Adipocyte (in vitro differentiated cells): ENCODE measurements around the gene A2ML1.
A peak's percentile ranks its signal among the peaks of the same experiment; 100 is the strongest.
"Not testable (repeated sequence)": the region's sequence is repeated elsewhere in the genome, so short reads cannot be mapped to it uniquely, and the experiment has no call there.

Experiments
- DNase-seq: peaks from one replicate; pipeline ENCODE4 v3.0.0-alpha.2; 2015; ENCODE audit warnings: low read depth
- H3K27me3 ChIP-seq: replicated peaks from 2 replicates; pipeline ENCODE4 v1.7.0; 2013; ENCODE audit warnings: mild to moderate bottlenecking, low read length, moderate library complexity; ENCODE audit not compliant: control insufficient read depth, insufficient read depth
- H3K36me3 ChIP-seq: 2 replicates; pipeline ENCODE4 v1.7.0; 2013; ENCODE audit warnings: low read length, mild to moderate bottlenecking, moderate library complexity; ENCODE audit not compliant: control insufficient read depth, insufficient read depth, severe bottlenecking
- H3K4me1 ChIP-seq: 2 replicates; pipeline ENCODE4 v1.7.0; 2013; ENCODE audit warnings: mild to moderate bottlenecking, low read length, moderate library complexity; ENCODE audit not compliant: control insufficient read depth, insufficient read depth
- H3K4me3 ChIP-seq: 2 replicates; pipeline ENCODE4 v1.7.0; 2013; ENCODE audit warnings: mild to moderate bottlenecking, low read length, moderate library complexity
- H3K9ac ChIP-seq: 2 replicates; pipeline ENCODE4 v1.7.0; 2013; ENCODE audit warnings: mild to moderate bottlenecking, low read length, moderate library complexity
- H3K9me3 ChIP-seq: 2 replicates; pipeline ENCODE4 v1.7.0; 2013; ENCODE audit warnings: mild to moderate bottlenecking, low read length, moderate library complexity; ENCODE audit not compliant: control insufficient read depth

The A2ML1 gene

DNA sequence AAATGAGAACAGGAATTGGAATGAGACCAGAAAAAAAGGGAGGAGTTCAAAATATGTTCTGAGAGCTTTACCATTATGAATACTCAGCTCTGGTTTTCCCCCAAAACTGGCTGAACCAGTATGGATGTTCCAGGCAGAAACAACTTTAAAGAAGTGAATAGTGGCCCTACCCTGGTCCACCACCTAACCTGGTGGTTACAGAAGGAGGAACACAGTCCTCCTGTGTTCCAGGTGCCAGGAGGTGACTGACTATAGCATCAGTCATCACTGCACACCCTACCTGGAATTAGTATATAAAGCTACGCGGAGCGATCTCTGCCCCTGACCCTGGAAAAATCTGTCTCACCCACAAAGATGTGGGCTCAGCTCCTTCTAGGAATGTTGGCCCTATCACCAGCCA lies at the start of gene A2ML1:
Gene A2ML1, plus strand, starts transcription at position 324 of the 400 bp plus-strand sequence. Its CDS starts 31 bp downstream, at position 355.
- Histone ChIP-seq H3K9ac (no peak within 1 kb of the TSS), H3K27me3 (no peaks in the 10 kb centered on the region), H3K9me3 (peaks cover 5% of the 10 kb centered on the region), H3K4me3 (no peak within 1 kb of the TSS), H3K4me1 (no peaks in the 10 kb centered on the region), H3K36me3 (no peaks in the 10 kb centered on the region)
- DNase-seq = no peak

DNA sequence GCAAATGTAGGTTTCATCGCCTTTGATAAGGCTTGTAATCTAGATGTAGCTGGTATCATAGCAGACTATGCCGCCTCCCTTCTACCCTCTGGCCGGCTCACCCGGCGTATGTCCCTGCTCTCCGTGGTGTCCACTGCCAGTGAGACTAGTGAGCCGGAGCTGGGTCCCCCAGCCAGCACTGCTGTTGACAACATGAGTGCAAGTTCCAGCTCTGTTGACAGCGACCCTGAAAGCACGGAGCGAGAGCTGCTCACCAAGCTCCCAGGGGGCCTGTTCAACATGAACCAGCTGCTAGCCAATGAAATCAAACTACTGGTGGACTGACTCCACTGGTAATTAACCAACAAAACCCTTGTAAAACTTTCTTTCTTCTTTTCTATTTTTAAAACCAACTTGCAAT lies 49.0 kb upstream of the A2ML1 start:
- H3K4me1 ChIP-seq = no peaks in the 10 kb centered on the region
- no peak overlapping the region for H3K4me3 ChIP-seq
- H3K9ac ChIP-seq = no peak overlapping the region
- no peak for DNase-seq
- no peaks in the 10 kb centered on the region for H3K27me3 ChIP-seq
- H3K36me3 ChIP-seq = peaks cover 12% of the 10 kb centered on the region
- no peaks in the 10 kb centered on the region for H3K9me3 ChIP-seq

DNA sequence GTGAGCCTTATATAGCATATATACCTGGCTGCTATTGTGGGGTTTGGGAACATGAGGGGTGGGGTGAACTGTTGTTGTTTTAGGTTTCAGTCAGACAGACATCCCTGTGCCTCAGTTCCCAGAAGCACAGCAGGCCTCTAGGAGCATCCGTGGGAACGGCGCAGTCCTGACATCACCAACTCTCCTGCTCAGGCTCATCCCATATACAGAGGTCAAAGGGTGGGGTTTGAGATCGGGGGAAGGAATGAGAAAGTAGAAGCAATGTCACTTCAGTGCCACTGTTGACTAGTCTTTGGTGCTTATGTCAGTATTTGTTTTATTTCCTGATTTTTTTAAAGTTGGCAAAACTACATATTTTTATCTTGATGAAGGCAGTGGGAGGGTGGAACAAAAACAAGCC lies 43.1 kb upstream of the A2ML1 start:
- Histone ChIP-seq H3K27me3 (no peaks in the 10 kb centered on the region), H3K4me3 (no peak overlapping the region), H3K9me3 (no peaks in the 10 kb centered on the region), H3K36me3 (peaks cover 11% of the 10 kb centered on the region), H3K4me1 (no peaks in the 10 kb centered on the region), H3K9ac (no peak overlapping the region)
- no peak for DNase-seq

DNA sequence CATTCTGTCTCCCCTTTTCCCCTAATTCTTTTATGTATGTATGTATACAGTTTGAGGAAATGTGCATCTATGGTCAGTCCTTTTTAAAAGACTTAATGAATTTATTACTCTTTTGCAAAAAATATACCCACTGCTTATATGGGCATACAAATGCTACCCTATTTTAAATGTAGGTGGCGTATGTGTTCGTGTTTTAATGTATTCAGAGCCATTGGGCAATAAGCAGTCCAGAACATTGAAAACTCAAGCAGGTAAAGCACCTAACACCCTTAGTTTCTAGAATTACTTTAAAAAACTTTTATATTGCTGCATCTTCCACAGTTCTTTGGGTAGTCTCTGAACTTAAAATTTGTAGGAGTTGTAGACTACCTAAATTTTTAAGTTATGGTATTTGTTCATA lies 42.6 kb upstream of the A2ML1 start:
- DNase-seq = no peak
- Histone ChIP-seq H3K9me3 (no peaks in the 10 kb centered on the region), H3K9ac (no peak overlapping the region), H3K4me1 (no peaks in the 10 kb centered on the region), H3K4me3 (no peak overlapping the region), H3K36me3 (peaks cover 11% of the 10 kb centered on the region), H3K27me3 (no peaks in the 10 kb centered on the region)

DNA sequence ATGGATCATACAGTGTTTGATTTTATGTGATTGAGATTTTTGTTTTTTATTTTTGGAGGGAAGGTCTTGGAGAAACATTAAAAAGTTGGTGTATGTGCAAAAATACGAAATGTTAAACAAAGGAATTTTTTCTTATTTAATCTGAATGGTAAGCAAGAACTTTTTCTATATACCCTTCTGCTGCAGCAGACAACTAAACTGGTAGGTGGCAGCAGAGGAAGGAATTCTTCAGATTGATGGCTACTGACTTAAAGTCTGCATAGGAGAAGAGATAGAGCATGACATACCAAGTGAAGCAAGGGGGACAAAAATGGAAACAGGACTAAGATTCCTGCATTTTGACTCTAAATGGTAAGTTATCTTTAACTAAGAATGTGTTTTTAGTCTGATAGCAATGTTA lies 42.0 kb upstream of the A2ML1 start:
- Histone ChIP-seq H3K4me1 (no peaks in the 10 kb centered on the region), H3K9ac (no peak overlapping the region), H3K36me3 (peaks cover 11% of the 10 kb centered on the region), H3K27me3 (no peaks in the 10 kb centered on the region), H3K4me3 (no peak overlapping the region), H3K9me3 (no peaks in the 10 kb centered on the region)
- peak; percentile 56 for DNase-seq

DNA sequence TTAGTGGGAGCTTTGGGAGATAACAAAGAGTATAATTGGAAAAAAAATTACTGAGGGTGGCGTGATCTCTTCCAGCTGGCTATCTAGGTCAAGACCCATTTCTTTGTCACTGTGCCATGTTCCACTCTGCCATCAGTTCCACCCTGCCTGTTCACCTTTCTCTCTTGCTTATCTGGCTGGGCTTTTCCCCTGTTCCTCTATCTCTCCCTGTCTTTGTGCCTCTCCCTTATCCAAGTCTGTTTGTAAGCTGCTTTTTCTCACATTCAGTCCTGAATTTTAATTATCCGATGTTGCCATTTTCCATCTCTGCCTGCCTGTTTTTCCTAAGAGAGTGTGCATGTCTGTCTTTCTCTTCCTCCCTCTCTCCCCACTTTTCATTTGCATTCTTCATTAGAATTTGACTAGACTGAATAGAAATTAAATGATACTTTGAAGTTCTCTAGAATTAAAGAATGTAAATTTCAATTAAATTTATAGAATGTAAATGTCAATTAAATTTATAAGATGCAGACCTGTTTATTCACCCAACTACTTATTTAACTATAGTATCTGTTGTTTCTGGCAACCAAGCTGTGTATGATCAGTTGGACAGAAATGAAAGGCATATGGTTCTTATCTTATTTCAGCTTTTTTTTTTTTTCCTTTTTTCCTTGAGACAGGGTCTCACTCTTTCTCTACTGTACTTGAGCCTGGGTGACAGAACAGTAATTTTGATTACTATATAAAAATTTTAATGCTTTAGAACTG lies 40.9 kb upstream of the A2ML1 start:
- Histone ChIP-seq H3K36me3 (peaks cover 11% of the 10 kb centered on the region), H3K4me3 (no peak overlapping the region), H3K4me1 (no peaks in the 10 kb centered on the region), H3K27me3 (no peaks in the 10 kb centered on the region), H3K9me3 (no peaks in the 10 kb centered on the region), H3K9ac (no peak overlapping the region)
- DNase-seq = no peak

DNA sequence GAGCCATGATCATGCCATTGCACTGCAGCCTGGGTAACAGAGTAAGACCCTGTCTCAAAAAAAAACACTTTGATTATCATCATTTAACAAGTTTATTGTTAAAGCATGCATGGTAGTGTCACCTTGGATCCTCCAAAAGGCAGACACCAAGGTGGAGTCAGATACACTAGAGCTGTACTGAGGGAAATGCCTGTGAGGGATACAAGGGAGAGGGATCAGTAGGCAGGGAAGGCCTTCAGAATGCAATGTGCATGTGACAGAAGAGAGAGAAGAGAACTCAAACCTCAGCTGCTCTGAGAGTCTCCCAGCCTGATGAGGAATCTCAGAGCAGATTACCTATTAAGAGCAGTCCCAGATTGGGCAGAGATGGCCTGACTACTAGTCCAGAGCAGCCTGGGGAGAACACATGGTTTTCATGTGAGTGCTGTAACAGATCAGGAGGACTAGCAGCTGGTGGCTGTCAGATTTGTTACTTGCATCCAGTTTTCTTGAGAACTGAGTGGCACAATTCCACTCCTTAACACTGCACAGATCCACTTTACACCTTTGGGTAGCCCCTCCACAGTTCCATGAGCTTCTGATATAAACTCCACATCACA lies 38.0 kb upstream of the A2ML1 start:
- Histone ChIP-seq H3K36me3 (peaks cover 8% of the 10 kb centered on the region), H3K4me1 (no peaks in the 10 kb centered on the region), H3K27me3 (no peaks in the 10 kb centered on the region), H3K4me3 (no peak overlapping the region), H3K9me3 (no peaks in the 10 kb centered on the region), H3K9ac (no peak overlapping the region)
- no peak for DNase-seq

DNA sequence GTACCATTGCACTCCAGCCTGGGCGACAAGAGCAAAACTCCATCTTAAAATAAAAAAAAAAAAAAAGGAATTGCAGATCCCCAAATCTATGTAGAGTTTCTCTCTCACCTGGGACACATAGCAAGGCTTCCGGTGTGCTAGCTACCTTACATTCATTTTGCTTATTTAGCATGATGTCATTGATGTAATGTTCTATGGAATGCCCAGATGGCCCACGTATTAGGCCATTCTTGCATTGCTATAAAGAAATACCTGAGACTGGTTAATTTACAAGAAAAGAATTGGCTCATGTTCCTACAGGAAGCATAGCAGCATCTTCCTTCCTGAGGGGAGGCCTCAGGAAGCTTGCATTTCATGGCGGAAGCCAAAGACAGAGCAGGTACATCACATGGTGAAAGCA lies 36.9 kb upstream of the A2ML1 start:
- no peak for DNase-seq
- H3K27me3 ChIP-seq = no peaks in the 10 kb centered on the region
- no peaks in the 10 kb centered on the region for H3K4me1 ChIP-seq
- H3K9me3 ChIP-seq = no peaks in the 10 kb centered on the region
- H3K36me3 ChIP-seq = peaks cover 8% of the 10 kb centered on the region
- H3K4me3 ChIP-seq = no peak overlapping the region
- no peak overlapping the region for H3K9ac ChIP-seq

DNA sequence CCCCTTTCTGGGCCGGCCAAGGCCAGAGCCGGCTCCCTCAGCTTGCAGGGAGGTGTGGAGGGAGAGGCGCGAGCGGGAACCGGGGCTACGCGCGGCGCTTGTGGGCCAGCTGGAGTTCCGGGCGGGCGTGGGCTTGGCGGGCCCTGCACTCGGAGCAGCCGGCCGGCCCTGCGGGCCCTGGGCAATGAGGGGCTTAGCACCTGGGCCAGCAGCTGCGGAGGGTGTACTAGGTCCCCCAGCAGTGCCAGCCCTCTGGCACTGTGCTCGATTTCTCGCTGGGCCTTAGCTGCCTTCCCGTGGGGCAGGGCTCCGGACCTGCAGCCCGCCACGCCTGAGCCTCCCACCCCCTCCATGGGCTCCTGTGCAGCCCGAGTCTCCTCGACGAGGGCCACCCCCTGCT lies 35.2 kb upstream of the A2ML1 start:
- H3K36me3 ChIP-seq, H3K27me3 ChIP-seq, H3K4me1 ChIP-seq, DNase-seq, H3K9me3 ChIP-seq, H3K4me3 ChIP-seq, H3K9ac ChIP-seq: not testable (repeated sequence)

DNA sequence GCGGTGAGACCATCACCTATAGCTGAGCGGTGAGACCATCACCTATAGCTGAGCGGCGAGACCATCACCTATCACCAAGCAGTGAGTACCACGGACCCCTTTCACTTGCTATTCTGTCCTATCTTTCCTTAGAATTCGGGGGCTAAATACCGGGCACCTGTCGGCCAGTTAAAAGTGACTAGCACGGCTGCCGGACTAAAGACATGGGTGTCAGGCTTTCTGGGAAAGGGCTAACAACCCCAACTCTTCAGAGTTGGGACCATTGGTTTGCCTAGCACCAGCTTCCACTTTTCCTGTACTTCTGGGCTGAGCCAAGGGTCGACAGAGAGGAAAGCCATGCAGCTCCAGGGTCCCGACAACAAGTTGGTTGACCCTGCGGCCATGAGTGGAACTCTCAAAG lies 33.7 kb upstream of the A2ML1 start:
- not testable (repeated sequence) for H3K9me3 ChIP-seq, H3K4me3 ChIP-seq, DNase-seq, H3K9ac ChIP-seq, H3K27me3 ChIP-seq, H3K4me1 ChIP-seq, H3K36me3 ChIP-seq

DNA sequence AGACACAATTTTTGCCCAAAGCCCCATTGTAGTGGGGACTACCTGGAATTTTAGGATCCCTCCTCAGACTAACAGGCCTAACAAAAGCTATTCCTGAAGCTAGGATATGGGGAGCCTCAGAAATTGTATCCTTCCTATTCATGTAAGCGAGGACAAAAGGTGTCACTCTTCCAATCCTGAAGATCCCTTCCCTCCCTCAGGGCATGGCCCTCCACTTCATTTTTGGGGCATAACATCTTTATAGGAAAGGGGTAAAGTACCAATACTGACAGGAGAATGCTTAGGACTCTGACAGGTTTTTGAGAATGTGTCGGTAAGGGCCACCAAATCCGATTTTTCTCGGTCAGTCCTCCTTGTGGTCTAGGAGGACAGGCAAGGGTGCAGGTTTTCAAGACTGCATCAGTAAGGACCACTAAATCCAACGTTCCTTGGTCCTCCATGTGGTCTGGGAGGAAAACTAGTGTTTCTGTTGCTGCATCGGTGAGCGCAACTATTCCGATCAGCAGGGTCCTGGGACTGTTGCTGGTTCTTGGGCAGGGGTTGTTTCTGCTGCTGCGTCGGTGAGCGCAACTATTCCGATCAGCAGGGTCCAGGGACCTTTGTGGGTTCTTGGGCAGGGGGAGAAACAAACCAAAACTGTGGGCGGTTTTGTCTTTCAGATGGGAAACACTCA lies 32.9 kb upstream of the A2ML1 start:
- H3K36me3 ChIP-seq, H3K9me3 ChIP-seq: not testable (repeated sequence)

More for the DNA sequence above, 32.9 kb upstream of the A2ML1 start:
- not testable (repeated sequence) for H3K9ac ChIP-seq, DNase-seq, H3K4me1 ChIP-seq, H3K27me3 ChIP-seq, H3K4me3 ChIP-seq
